Activated naive CD4-positive, alpha-beta T cell treated with anti-CD3 and anti-CD28 coated beads for 36 hours (primary cell): Measurements from ENCODE around the gene CAMTA1. TPM values are rescaled to one million over a fixed set of nuclear protein-coding genes. Genes with fewer than 3 reads are reported as not detected.

ENCODE experiments used
- CTCF ChIA-PET: fragments of 350-600 bp; sonication (Branson Sonifier 250); formaldehyde crosslinking; loops from one replicate; lab custom pipeline; 2021; ENCODE audit warnings: antibody characterized with exemption; lab: Charles Lee
- DNase-seq: peaks from one replicate; pipeline ENCODE4 v3.0.0-alpha.2; 2020
- H3K27ac Mint-ChIP-seq: one replicate; pipeline ENCODE4 v1.8.0; 2021; ENCODE audit warnings: mild to moderate bottlenecking, mixed read lengths
- H3K27me3 Mint-ChIP-seq: one replicate; pipeline ENCODE4 v1.8.0; 2021; ENCODE audit warnings: low read depth, mixed read lengths
- H3K36me3 Mint-ChIP-seq: one replicate; pipeline ENCODE4 v1.8.0; 2021; ENCODE audit warnings: low read depth, mixed read lengths
- H3K4me1 Mint-ChIP-seq: one replicate; pipeline ENCODE4 v1.8.0; 2021; ENCODE audit warnings: low read depth, mixed read lengths
- H3K4me3 Mint-ChIP-seq: one replicate; pipeline ENCODE4 v1.8.0; 2021; ENCODE audit warnings: mild to moderate bottlenecking, moderate library complexity, mixed read lengths
- H3K9me3 Mint-ChIP-seq: one replicate; pipeline ENCODE4 v1.8.0; 2021; ENCODE audit warnings: mixed read lengths
- intact Hi-C: fragments of 100-400 bp; cut with micrococcal nuclease; formaldehyde crosslinking; loops from one replicate; pipeline ENCODE4 v1.15.1; 2023
- total RNA-seq, 2 experiments: library from RNA; stranded (reverse); gene quantifications; one replicate each; pipeline ENCODE4 v1.2.3, GENCODE V29; 2021

The CAMTA1 gene
- total RNA-seq, 2 experiments from 2014 or later = 61.5 to 70.9 TPM

DNA sequence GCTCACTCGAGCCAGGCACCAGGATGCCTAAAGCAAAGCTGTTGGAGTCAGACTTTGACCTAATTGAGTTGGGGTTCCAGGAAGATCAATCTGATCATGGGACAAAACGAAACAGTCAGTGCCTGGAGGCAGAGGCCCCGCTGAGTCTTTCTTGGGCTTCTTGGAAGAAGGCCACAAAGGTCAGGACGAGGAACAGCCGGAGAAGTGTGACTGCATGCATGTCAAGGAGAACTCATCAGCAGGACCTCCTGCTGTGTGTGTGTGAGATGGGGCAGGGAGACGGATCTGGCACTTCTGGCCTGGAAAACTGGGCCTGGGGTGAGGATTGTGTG, 190.8 kb downstream of the CAMTA1 start:
- intact Hi-C loops = no loop called here
- CTCF ChIA-PET = no interaction called here
- H3K9me3 Mint-ChIP-seq = peaks cover 7% of the 10 kb centered on the region
- H3K4me1 Mint-ChIP-seq = no peaks in the 10 kb centered on the region
- no peak for DNase-seq
- H3K27me3 Mint-ChIP-seq = peaks cover 4% of the 10 kb centered on the region
- no peak overlapping the region for H3K4me3 Mint-ChIP-seq
- H3K36me3 Mint-ChIP-seq = no peaks in the 10 kb centered on the region
- H3K27ac Mint-ChIP-seq = no peak overlapping the region

DNA sequence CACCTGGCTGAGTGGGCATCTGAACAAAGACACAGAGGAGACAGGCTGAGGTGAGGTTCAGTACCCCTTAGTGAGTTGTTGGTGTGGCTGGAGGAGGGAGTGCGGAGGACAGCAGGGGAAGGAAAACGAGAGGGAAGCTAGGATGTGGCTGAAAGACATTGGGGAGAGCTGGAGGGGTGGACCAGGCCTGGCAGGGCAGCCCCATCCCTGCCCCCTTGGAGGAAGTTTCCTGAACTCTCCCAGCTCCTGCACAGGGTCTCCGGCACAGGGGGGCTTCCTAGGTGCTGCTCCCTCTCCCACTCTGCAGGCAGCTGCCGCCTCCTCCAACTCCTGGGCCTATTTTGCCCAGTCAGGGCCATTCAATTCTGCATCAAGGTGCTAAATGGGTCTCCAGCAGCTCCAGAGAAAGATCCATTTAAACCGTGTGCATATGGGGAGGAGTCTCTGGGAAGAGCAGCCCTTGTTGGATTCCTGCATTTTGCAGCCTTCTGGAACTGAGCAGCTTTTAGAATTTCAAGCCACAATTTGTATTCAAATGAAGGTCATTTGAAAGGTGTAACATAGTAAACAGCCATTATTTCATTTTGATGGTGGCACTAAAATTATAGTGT, 193.9 kb downstream of the CAMTA1 start:
- CTCF ChIA-PET = interaction anchor here (1.0 kb wide), 1 partner anchor 88 kb away, joined by 3 read pairs; no protein-coding TSS in a partner anchor
- Mint-ChIP-seq H3K4me3 (no peak overlapping the region), H3K36me3 (no peaks in the 10 kb centered on the region), H3K27me3 (peaks cover 4% of the 10 kb centered on the region), H3K9me3 (peaks cover 7% of the 10 kb centered on the region), H3K27ac (no peak overlapping the region), H3K4me1 (no peaks in the 10 kb centered on the region)
- intact Hi-C loops = no loop called here
- DNase-seq = no peak

DNA sequence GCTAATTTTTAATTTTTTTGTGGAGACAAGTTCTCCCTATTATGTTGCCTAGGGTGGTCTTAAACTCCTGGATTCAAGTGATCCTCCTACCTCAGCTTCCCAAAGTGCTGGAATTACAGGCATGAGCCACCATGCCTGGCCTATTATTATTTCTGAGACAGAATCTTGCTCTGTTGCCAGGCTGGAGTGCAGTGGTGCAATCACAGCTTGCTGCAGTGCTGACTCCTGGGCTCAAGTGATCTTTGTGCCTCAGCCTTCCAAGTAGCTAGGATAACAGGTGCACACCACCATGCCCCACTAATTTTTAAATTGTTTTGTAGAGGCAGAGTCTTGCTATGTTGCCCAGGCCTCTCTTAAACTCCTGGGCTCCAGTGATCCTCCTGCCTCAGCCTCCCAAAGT, 196.3 kb downstream of the CAMTA1 start:
- H3K9me3 Mint-ChIP-seq = peaks cover 5% of the 10 kb centered on the region
- intact Hi-C loops = no loop called here
- H3K4me3 Mint-ChIP-seq = no peak overlapping the region
- H3K27me3 Mint-ChIP-seq = no peaks in the 10 kb centered on the region
- CTCF ChIA-PET = no interaction called here
- H3K27ac Mint-ChIP-seq = no peak overlapping the region
- DNase-seq = no peak
- H3K36me3 Mint-ChIP-seq = no peaks in the 10 kb centered on the region
- H3K4me1 Mint-ChIP-seq = no peaks in the 10 kb centered on the region

DNA sequence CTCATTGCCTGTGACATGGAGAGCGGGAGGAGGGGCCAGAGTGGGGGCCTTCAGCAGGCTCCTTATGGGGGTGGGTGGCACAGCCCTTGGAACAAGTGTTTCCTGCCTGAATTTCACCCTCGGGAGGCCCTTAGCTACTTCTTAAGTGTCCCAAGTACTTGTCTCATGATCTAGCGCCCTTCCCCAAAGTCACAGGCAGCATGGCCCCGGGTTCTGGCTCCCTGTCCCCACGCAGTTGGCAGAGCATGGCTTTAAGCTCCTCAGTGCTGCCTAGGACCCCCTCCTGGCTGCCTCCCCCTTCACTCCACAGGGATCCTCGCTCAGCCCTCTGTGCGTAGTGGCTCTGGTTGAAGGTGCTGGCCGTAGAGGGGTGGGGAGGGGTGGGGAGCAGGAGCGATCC, 197.2 kb downstream of the CAMTA1 start:
- H3K4me3 Mint-ChIP-seq = no peak overlapping the region
- no peaks in the 10 kb centered on the region for H3K4me1 Mint-ChIP-seq
- CTCF ChIA-PET = no interaction called here
- H3K27ac Mint-ChIP-seq = no peak overlapping the region
- intact Hi-C loops = no loop called here
- H3K9me3 Mint-ChIP-seq = peaks cover 5% of the 10 kb centered on the region
- DNase-seq = no peak
- H3K27me3 Mint-ChIP-seq = no peaks in the 10 kb centered on the region
- H3K36me3 Mint-ChIP-seq = no peaks in the 10 kb centered on the region

DNA sequence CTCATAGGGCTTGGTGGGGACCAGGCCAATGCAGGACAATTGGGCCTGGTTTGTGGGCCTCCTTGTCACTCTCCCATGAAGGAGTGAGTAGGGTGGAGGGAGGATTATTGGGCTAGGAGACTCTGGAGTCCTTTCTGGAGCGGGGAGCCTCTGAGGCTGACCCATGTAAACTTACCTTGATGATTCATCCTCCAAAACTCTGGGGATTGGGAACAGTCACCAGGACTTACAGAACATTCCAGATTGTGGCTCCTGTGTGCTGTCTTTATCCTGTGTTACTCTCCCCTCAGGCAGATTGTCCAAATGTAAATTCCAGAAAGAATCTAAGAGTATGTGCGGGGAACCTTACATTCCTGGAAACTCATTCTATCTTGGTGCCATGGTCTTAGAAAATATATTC, 197.6 kb downstream of the CAMTA1 start:
- Mint-ChIP-seq H3K4me3 (no peak overlapping the region), H3K27ac (no peak overlapping the region), H3K9me3 (peaks cover 5% of the 10 kb centered on the region), H3K4me1 (no peaks in the 10 kb centered on the region), H3K36me3 (no peaks in the 10 kb centered on the region), H3K27me3 (no peaks in the 10 kb centered on the region)
- intact Hi-C loops = no loop called here
- CTCF ChIA-PET = no interaction called here
- no peak for DNase-seq

DNA sequence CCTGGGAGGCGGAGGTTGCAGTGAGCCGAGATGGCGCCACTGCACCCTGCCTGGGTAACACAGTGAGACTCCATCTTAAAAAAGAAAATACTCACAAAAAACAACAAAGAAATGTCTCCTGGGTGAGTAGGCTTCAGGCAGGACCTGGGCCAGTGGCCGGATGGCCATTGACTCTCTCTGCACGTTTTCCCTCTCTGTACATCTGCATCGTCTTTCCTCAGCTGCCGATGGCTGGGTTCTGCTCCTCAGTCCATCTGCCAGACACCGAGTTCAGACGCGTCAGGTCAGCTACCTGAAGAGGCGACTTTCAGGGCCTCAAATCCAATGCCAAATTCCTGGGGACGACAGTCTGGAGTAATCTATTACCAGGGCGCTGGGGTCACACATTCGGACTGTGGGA, 199.3 kb downstream of the CAMTA1 start:
- peaks cover 5% of the 10 kb centered on the region for H3K9me3 Mint-ChIP-seq
- intact Hi-C loops = no loop called here
- H3K27ac Mint-ChIP-seq = no peak overlapping the region
- H3K36me3 Mint-ChIP-seq = no peaks in the 10 kb centered on the region
- peaks cover 5% of the 10 kb centered on the region for H3K27me3 Mint-ChIP-seq
- DNase-seq = no peak
- CTCF ChIA-PET = interaction anchor here (1.3 kb wide), 1 partner anchor 86 kb away, joined by 3 read pairs; no protein-coding TSS in a partner anchor
- H3K4me3 Mint-ChIP-seq = no peak overlapping the region
- no peaks in the 10 kb centered on the region for H3K4me1 Mint-ChIP-seq

DNA sequence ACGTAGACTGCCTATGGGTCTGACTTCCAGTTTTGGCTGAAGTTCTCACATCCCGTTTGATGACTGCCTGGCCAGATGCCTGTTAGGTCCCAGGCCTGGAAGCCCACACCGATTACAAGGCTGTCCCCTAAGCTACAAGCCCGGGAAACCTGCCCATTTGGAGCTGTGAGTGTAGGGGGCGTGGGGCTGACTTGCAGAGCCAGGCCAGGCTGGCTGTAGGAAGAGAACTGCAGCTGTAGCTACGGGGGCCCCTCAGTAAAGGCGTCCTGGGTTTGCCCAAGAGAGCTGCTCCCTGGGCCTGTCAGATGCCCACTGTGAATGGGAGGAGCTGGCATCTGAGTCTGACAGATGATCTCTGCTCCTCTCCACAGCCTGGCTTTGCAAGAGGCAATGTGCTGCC, 199.7 kb downstream of the CAMTA1 start:
- Mint-ChIP-seq H3K27ac (no peak overlapping the region), H3K36me3 (no peaks in the 10 kb centered on the region), H3K9me3 (peaks cover 5% of the 10 kb centered on the region), H3K4me1 (no peaks in the 10 kb centered on the region), H3K27me3 (peaks cover 10% of the 10 kb centered on the region), H3K4me3 (no peak overlapping the region)
- no peak for DNase-seq
- intact Hi-C loops = no loop called here
- CTCF ChIA-PET = interaction anchor here (1.3 kb wide), 1 partner anchor 86 kb away, joined by 3 read pairs; no protein-coding TSS in a partner anchor

DNA sequence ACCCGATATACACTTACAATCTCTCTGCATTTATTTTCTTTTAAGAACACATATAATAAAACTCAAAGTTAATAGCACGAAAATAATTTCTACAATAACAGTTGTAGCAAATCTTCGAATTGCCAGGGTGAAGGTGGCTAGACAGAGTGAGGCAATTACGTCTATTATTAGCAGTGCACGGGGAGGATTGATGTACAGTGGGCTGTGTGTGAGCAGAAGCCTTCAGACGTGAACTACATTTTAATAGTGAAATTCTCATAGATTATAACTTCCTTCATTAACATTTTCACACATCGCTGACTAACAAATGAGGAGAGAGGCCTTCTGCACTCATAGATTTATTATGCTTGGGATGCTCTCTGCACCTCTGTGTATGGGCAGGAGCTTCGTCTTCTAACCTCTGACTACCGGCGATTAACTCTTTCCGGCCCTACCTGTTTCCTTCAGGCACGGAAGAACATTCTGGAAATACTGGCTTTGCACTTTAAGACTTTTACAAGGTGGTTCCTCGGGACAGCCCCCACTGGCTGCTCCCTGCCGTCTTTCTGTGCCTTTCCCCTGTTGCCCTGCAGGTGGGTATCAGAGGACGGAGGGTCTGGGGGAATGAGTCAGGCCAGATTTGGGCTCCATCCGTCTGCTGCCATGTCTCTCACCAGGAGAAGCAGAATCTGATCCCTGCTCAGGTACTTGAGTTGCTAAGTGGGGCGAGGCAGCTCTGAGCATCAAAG, 200.5 kb downstream of the CAMTA1 start:
- CTCF ChIA-PET = no interaction called here
- no peak overlapping the region for H3K27ac Mint-ChIP-seq
- H3K4me3 Mint-ChIP-seq = no peak overlapping the region
- no peak for DNase-seq
- H3K36me3 Mint-ChIP-seq = no peaks in the 10 kb centered on the region
- intact Hi-C loops = no loop called here
- H3K9me3 Mint-ChIP-seq = peaks cover 2% of the 10 kb centered on the region
- H3K4me1 Mint-ChIP-seq = no peaks in the 10 kb centered on the region
- H3K27me3 Mint-ChIP-seq = peaks cover 14% of the 10 kb centered on the region

DNA sequence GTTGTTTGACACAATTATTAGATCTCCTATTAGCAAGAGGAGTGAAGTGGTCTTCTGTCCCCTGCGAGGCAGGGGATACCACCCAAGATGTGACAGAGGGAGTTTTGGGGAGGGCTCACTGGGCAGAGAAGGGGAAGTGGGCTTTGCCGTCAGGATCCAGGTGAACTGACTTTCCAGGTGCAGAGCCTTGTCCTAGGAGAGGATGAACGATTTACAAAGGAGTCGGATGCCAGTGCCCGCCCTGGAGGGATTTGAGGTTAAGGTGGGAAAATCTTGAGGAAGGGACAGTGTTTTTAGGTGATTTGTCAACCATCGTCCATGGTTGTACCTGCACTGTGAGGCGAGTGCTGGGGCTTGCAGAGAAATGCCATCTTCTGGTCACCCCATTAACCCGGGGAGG, 201.0 kb downstream of the CAMTA1 start:
- Mint-ChIP-seq H3K4me1 (no peaks in the 10 kb centered on the region), H3K27ac (no peak overlapping the region), H3K4me3 (no peak overlapping the region), H3K27me3 (peaks cover 14% of the 10 kb centered on the region), H3K9me3 (no peaks in the 10 kb centered on the region), H3K36me3 (no peaks in the 10 kb centered on the region)
- intact Hi-C loops = no loop called here
- DNase-seq = no peak
- CTCF ChIA-PET = no interaction called here

DNA sequence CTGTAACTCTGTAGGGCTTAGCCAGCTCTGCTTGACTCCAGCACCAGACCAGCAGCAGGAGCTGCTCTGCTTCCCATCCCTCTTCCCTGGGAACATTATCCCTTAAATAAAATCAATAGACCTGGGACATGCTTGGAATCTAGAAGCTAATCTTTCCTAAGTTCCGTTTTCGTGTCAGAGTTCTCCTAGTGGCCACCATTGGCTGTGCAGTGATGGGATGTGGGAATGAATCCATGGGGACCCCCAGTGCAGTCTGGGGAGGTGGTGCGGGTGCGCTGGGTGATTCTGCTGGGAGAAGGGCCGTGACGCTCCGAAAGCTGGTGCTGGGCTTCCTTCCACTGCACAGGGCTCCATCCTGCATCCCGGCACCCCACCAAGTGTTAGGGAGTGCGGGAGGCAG, 202.7 kb downstream of the CAMTA1 start:
- Mint-ChIP-seq H3K4me3 (no peak overlapping the region), H3K36me3 (no peaks in the 10 kb centered on the region), H3K4me1 (no peaks in the 10 kb centered on the region), H3K9me3 (no peaks in the 10 kb centered on the region), H3K27ac (no peak overlapping the region), H3K27me3 (peaks cover 19% of the 10 kb centered on the region)
- CTCF ChIA-PET = interaction anchor here (1.1 kb wide), 1 partner anchor 13 kb away, joined by 6 read pairs; no protein-coding TSS in a partner anchor
- intact Hi-C loops = no loop called here
- DNase-seq = no peak

DNA sequence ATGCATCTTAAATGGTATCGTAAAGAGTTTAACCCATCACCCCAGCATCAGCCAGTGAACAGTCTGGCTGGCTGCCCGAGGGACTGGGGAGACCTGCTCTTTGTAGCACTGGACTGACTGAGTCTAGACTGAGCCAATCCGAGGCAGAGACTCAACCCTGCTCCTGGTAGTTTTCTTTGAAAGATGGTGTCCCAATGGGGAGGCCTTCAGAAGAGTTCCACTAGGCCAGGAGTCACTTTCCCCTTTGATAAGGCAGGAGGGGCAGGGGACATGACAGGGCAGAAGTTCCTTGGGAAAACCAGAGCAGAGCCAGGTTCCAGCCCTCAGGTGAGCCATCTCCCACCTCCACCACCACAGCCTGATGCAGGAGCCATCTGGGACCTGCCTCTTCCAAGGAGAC, 203.5 kb downstream of the CAMTA1 start:
- H3K4me3 Mint-ChIP-seq = no peak overlapping the region
- peaks cover 5% of the 10 kb centered on the region for H3K9me3 Mint-ChIP-seq
- peaks cover 19% of the 10 kb centered on the region for H3K27me3 Mint-ChIP-seq
- DNase-seq = no peak
- no peak overlapping the region for H3K27ac Mint-ChIP-seq
- H3K4me1 Mint-ChIP-seq = no peaks in the 10 kb centered on the region
- intact Hi-C loops = no loop called here
- H3K36me3 Mint-ChIP-seq = no peaks in the 10 kb centered on the region
- CTCF ChIA-PET = no interaction called here

DNA sequence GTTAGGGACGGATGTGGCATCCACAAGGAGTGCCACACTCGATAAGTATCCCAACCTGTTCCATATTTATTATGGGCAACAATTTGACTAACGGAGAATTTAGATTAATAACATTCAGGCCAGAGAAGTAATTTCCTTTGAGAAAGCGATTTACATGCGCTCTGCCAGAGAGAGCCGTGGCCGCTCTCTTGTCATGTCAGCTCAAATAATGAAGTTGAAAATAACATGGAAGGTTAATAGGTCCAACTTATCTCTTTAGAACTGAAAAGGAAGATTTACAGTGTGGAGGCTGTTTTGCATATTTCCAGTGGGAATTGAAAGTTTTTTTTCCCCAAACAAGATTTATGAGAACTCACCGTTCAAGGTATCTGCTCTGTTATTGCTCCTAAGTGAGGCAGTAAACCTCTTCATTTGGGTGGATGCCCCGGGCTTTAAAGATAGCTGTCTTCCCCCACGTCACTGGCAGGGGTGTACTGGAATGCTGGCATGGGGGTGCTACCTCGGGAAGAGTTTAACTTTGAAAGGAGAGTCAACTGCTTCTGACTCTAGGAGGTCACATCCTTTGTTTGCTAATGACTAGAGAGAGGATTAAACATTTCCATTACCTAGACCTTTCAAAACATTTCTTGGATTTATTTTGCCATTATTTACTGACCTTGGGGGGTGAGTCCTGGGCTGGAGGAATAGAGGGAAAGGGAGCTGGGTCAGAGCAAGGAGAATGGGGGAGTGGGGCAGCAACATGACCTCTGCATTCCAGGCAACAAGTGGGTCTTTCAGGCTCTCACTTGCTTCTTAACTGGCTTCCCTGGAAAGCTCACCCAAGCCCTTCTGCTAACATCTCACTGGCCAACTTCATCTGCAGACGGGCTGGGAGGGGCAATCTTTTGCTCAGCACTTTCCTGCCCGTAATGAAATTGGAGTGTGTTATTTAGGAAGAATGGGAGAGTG, 204.2 kb downstream of the CAMTA1 start:
- CTCF ChIA-PET = no interaction called here
- Mint-ChIP-seq H3K27me3 (peaks cover 22% of the 10 kb centered on the region), H3K4me1 (no peaks in the 10 kb centered on the region), H3K36me3 (no peaks in the 10 kb centered on the region), H3K27ac (no peak overlapping the region), H3K9me3 (peaks cover 7% of the 10 kb centered on the region), H3K4me3 (no peak overlapping the region)
- intact Hi-C loops = no loop called here
- DNase-seq = no peak
